CD14-positive monocyte (primary cell): ENCODE results near the gene TRPC5OS. TPM values are rescaled to one million over a fixed set of nuclear protein-coding genes. Genes with fewer than 3 reads are reported as not detected.

Experiments used
- DNase-seq, 3 donors: peaks; one replicate each; pipeline ENCODE4 v3.0.0-alpha.2; 2011 to 2022
- H2AFZ ChIP-seq: 2 replicates; pipeline ENCODE4 v1.6.0; 2012; ENCODE audit warnings: mild to moderate bottlenecking, low read depth, low read length, inconsistent platforms; ENCODE audit not compliant: insufficient read depth, poor library complexity, severe bottlenecking
- H3K27ac ChIP-seq, 2 donors: 1 replicate in 1 of 2; 2 replicates in 1 of 2; pipeline ENCODE4 v1.5.1; 2012 to 2013; ENCODE audit warnings: low read length in 2 of 2, control low read depth in 1 of 2, inconsistent platforms in 1 of 2, low read depth in 1 of 2, mild to moderate bottlenecking in 1 of 2
- H3K27me3 ChIP-seq, 2 donors: one replicate each; pipeline versions ENCODE4 v1.6.0 to v1.6.1; 2011 to 2013; ENCODE audit warnings: low read length in 2 of 2; ENCODE audit not compliant: control insufficient read depth in 2 of 2, insufficient read depth in 2 of 2
- H3K36me3 ChIP-seq, 2 donors: replicated peaks in 1 of 2; 1 replicate in 1 of 2; 2 replicates in 1 of 2; pipeline versions ENCODE4 v1.5.1 to v1.6.1; 2012 to 2013; ENCODE audit warnings: low read length in 2 of 2, control low read depth in 1 of 2, inconsistent platforms in 1 of 2, mild to moderate bottlenecking in 1 of 2; ENCODE audit not compliant: insufficient read depth in 2 of 2, control insufficient read depth in 1 of 2
- H3K4me1 ChIP-seq, 2 donors: 1 replicate in 1 of 2; 2 replicates in 1 of 2; pipeline versions ENCODE4 v1.5.1 to v1.6.1; 2012 to 2013; ENCODE audit warnings: low read length in 2 of 2, control low read depth in 1 of 2, inconsistent platforms in 1 of 2, mild to moderate bottlenecking in 1 of 2, moderate library complexity in 1 of 2; ENCODE audit not compliant: insufficient read depth in 2 of 2, control insufficient read depth in 1 of 2
- H3K4me2 ChIP-seq: replicated peaks from 2 replicates; pipeline ENCODE3; 2012; ENCODE audit warnings: low read length, moderate library complexity, mild to moderate bottlenecking; ENCODE audit not compliant: poor library complexity, severe bottlenecking; ENCODE audit errors: extremely low read depth
- H3K4me3 ChIP-seq, 3 experiments: fragments of 200-600 bp in 1 of 3; sonication (generic) in 1 of 3; replicated peaks in 1 of 3; 1 replicate in 2 of 3; 2 replicates in 1 of 3; pipeline ENCODE4 v1.5.1; 2011 to 2013; ENCODE audit warnings: low read length in 3 of 3, mild to moderate bottlenecking in 3 of 3, control low read depth in 2 of 3, low read depth in 2 of 3, inconsistent platforms in 1 of 3, moderate library complexity in 1 of 3
- H3K79me2 ChIP-seq: 2 replicates; pipeline ENCODE4 v1.6.0; 2012; ENCODE audit warnings: mild to moderate bottlenecking, control low read depth, inconsistent platforms, low read length, moderate library complexity; ENCODE audit not compliant: insufficient read depth
- H3K9ac ChIP-seq: 2 replicates; pipeline ENCODE4 v1.6.0; 2017; ENCODE audit warnings: low read length, mild to moderate bottlenecking; ENCODE audit not compliant: insufficient read depth, poor library complexity, severe bottlenecking
- H3K9me3 ChIP-seq, 2 donors: replicated peaks in 1 of 2; 1 replicate in 1 of 2; 2 replicates in 1 of 2; pipeline versions ENCODE4 v1.5.1 to v1.6.1; 2012 to 2013; ENCODE audit warnings: low read length in 2 of 2, control low read depth in 1 of 2; ENCODE audit not compliant: control insufficient read depth in 1 of 2, insufficient read depth in 1 of 2
- H4K20me1 ChIP-seq: 2 replicates; pipeline ENCODE4 v1.6.0; 2012; ENCODE audit warnings: mild to moderate bottlenecking, low read length, control low read depth, moderate library complexity; ENCODE audit not compliant: insufficient read depth
- H3K27ac Mint-ChIP-seq, 7 donors: one replicate each; pipeline ENCODE4 v1.8.0; 2020; ENCODE audit warnings: mild to moderate bottlenecking in 7 of 7, mixed read lengths in 7 of 7, moderate library complexity in 6 of 7, inconsistent platforms in 2 of 7
- H3K27me3 Mint-ChIP-seq, 3 donors: one replicate each; pipeline ENCODE4 v1.8.0; 2021 to 2022; ENCODE audit warnings: low read depth in 3 of 3, mild to moderate bottlenecking in 3 of 3, mixed read lengths in 3 of 3, moderate library complexity in 3 of 3, inconsistent platforms in 1 of 3
- H3K36me3 Mint-ChIP-seq, 2 donors: one replicate each; pipeline ENCODE4 v1.8.0; 2020; ENCODE audit warnings: mixed read lengths in 2 of 2, inconsistent platforms in 1 of 2, mild to moderate bottlenecking in 1 of 2
- H3K4me1 Mint-ChIP-seq: one replicate; pipeline ENCODE4 v1.8.0; 2020; ENCODE audit warnings: mild to moderate bottlenecking, mixed read lengths
- H3K4me3 Mint-ChIP-seq, 2 donors: one replicate each; pipeline ENCODE4 v1.8.0; 2020; ENCODE audit warnings: mild to moderate bottlenecking in 2 of 2, mixed read lengths in 2 of 2, moderate library complexity in 1 of 2
- H3K9me3 Mint-ChIP-seq, 7 donors: one replicate each; pipeline ENCODE4 v1.8.0; 2020 to 2022; ENCODE audit warnings: mixed read lengths in 7 of 7, mild to moderate bottlenecking in 6 of 7, moderate library complexity in 6 of 7, inconsistent platforms in 2 of 7
- WGBS: methylation state at CpG from one replicate; pipeline ENCODE4 v1.1.5; 2013; ENCODE audit warnings: missing lambda C conversion rate; ENCODE audit not compliant: insufficient coverage; 5-methylcytosine and 5-hydroxymethylcytosine counted together
- intact Hi-C, 2 donors: fragments of 100-400 bp; cut with micrococcal nuclease; formaldehyde crosslinking; loops; one replicate each; pipeline versions ENCODE4 v1.15.0 to v1.15.1; 2023
- polyA plus RNA-seq, 3 donors: library from polyadenylated mRNA; depleted of rRNA in 1 of 3; unstranded in 2 of 3; stranded (reverse) in 1 of 3; fragments of 300-500 nt in 2 of 3; fragments of >200 nt in 1 of 3; fragmentation: Illumina TruSeq in 2 of 3; gene quantifications; 1 replicate in 2 of 3; 2 replicates in 1 of 3; pipeline ENCODE4 v1.2.3, GENCODE V29; 2012 to 2021
- TF ChIP-seq, protein P1 (sequence below): fragments of 200-600 bp; IDR thresholded peaks from one replicate; pipeline ENCODE4 v1.8.0; 2022; ENCODE audit warnings: antibody characterized with exemption, mild to moderate bottlenecking

TRPC5OS gene
- polyA plus RNA-seq, 3 donors: 0.08 TPM; not detected in 2

DNA sequence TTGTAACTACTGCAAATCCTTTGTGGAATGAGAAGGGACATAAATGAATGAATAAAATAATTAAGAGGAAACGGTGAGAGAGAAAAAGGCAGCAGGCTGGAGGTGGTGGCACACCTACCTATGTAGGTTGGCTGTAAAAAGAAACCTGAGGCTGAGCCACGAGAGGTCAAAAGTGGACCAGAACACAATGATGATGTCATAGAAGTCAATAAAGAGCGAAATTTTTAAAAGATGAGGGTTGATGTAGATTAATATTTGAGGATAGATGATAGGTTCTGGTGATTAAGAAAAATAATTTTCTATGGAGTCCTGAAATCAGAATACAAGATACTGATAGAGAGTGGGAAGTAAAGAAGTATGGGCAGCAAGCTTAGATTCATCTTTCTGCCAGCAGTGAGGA, 1.7 kb downstream of the TRPC5OS start:
- Histone ChIP-seq H3K27me3 (peaks cover 0 to 4% of the 10 kb centered on the region in 2 donors), H3K9me3 (no peaks in the 10 kb centered on the region), H3K27ac (no peak overlapping the region), H3K36me3 (no peaks in the 10 kb centered on the region), H3K79me2 (no peaks in the 10 kb centered on the region), H2AFZ (no peak overlapping the region), H3K4me2 (no peak overlapping the region), H3K4me3 (no peak overlapping the region), H4K20me1 (no peaks in the 10 kb centered on the region), H3K4me1 (no peaks in the 10 kb centered on the region), H3K9ac (no peak overlapping the region)
- TF ChIP-seq, protein P1, sequence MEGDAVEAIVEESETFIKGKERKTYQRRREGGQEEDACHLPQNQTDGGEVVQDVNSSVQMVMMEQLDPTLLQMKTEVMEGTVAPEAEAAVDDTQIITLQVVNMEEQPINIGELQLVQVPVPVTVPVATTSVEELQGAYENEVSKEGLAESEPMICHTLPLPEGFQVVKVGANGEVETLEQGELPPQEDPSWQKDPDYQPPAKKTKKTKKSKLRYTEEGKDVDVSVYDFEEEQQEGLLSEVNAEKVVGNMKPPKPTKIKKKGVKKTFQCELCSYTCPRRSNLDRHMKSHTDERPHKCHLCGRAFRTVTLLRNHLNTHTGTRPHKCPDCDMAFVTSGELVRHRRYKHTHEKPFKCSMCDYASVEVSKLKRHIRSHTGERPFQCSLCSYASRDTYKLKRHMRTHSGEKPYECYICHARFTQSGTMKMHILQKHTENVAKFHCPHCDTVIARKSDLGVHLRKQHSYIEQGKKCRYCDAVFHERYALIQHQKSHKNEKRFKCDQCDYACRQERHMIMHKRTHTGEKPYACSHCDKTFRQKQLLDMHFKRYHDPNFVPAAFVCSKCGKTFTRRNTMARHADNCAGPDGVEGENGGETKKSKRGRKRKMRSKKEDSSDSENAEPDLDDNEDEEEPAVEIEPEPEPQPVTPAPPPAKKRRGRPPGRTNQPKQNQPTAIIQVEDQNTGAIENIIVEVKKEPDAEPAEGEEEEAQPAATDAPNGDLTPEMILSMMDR: no peak
- Mint-ChIP-seq H3K4me1 (no peaks in the 10 kb centered on the region), H3K9me3 (peaks cover 0 to 3% (median 0%) of the 10 kb centered on the region in 7 donors), H3K27ac (no peak overlapping the region), H3K27me3 (peaks cover 0 to 2% (median 0%) of the 10 kb centered on the region in 3 donors), H3K36me3 (no peaks in the 10 kb centered on the region), H3K4me3 (no peak overlapping the region)
- intact Hi-C loops: no loop called here
- 82% methylated on average over 3 of the region's 3 CpGs for WGBS
- no peak for DNase-seq

- Histone ChIP-seq H4K20me1 (no peaks in the 10 kb centered on the region), H2AFZ (no peak overlapping the region), H3K4me1 (no peaks in the 10 kb centered on the region), H3K9me3 (no peaks in the 10 kb centered on the region), H3K4me2 (no peak overlapping the region), H3K4me3 (no peak overlapping the region), H3K9ac (no peak overlapping the region), H3K36me3 (no peaks in the 10 kb centered on the region), H3K79me2 (no peaks in the 10 kb centered on the region), H3K27me3 (no peaks in the 10 kb centered on the region), H3K27ac (no peak overlapping the region)
- Mint-ChIP-seq H3K4me1 (no peaks in the 10 kb centered on the region), H3K27ac (no peak overlapping the region), H3K36me3 (no peaks in the 10 kb centered on the region), H3K9me3 (peaks cover 0 to 3% (median 0%) of the 10 kb centered on the region in 7 donors), H3K4me3 (no peak overlapping the region), H3K27me3 (peaks cover 0 to 2% (median 0%) of the 10 kb centered on the region in 3 donors)
- no peak for DNase-seq
- WGBS: 80% methylated on average over 1 of the region's 1 CpG
- intact Hi-C loops: no loop called here
- TF ChIP-seq, protein P1: no peak
Measured at GRCh38 chrX:111880735-111881134, 4.8 kb downstream of the TRPC5OS start.
